Neural progenitor cell (in vitro differentiated cells): ENCODE measurements around the gene RBM8A. TPM values are rescaled to one million over a fixed set of nuclear protein-coding genes. Genes with fewer than 3 reads are reported as not detected.
A peak's percentile ranks its signal among the peaks of the same experiment; 100 is the strongest.

Source experiments
- DNase-seq: peaks from one replicate; pipeline ENCODE4 v3.0.0-alpha.2; 2016; ENCODE audit warnings: low spot score
- H2AFZ ChIP-seq: fragments of 200-600 bp; sonication (generic); replicated peaks from 2 replicates; pipeline ENCODE4 v1.6.1; 2016; ENCODE audit warnings: antibody characterized with exemption
- H3F3A ChIP-seq: fragments of 200-600 bp; sonication (generic); 2 replicates; pipeline ENCODE4 v1.6.1; 2016; ENCODE audit warnings: antibody characterized with exemption, low read depth
- H3K27ac ChIP-seq: fragments of 200-600 bp; sonication (generic); 2 replicates; pipeline ENCODE4 v1.5.1; 2016; ENCODE audit warnings: mild to moderate bottlenecking
- H3K27me3 ChIP-seq: fragments of 200-600 bp; sonication (generic); 2 replicates; pipeline ENCODE4 v1.6.1; 2016; ENCODE audit warnings: mild to moderate bottlenecking, moderate library complexity
- H3K36me3 ChIP-seq: fragments of 200-600 bp; sonication (generic); 2 replicates; pipeline ENCODE4 v1.5.1; 2016
- H3K4me1 ChIP-seq: fragments of 200-600 bp; sonication (generic); 2 replicates; pipeline ENCODE4 v1.6.1; 2016; ENCODE audit warnings: mixed run types
- H3K4me2 ChIP-seq: fragments of 200-600 bp; sonication (generic); 2 replicates; pipeline ENCODE4 v1.6.1; 2016
- H3K4me3 ChIP-seq: fragments of 200-600 bp; sonication (generic); 2 replicates; pipeline ENCODE4 v1.5.1; 2016
- H3K79me2 ChIP-seq: fragments of 200-600 bp; sonication (generic); 2 replicates; pipeline ENCODE4 v1.6.1; 2016; ENCODE audit warnings: low read depth
- H3K9ac ChIP-seq: fragments of 200-600 bp; sonication (generic); 2 replicates; pipeline ENCODE4 v1.6.1; 2016
- H3K9me3 ChIP-seq: fragments of 200-600 bp; sonication (generic); 2 replicates; pipeline ENCODE4 v1.5.1; 2016; ENCODE audit warnings: low read depth
- H4K20me1 ChIP-seq: fragments of 200-600 bp; sonication (generic); 2 replicates; pipeline ENCODE4 v1.6.1; 2016; ENCODE audit warnings: low read depth
- H3K27ac Mint-ChIP-seq: 3 replicates; pipeline ENCODE4 v1.8.0; 2021; ENCODE audit warnings: mixed read lengths
- H3K27me3 Mint-ChIP-seq: 2 replicates; pipeline ENCODE4 v1.8.0; 2022; ENCODE audit warnings: low read depth, mild to moderate bottlenecking, inconsistent platforms, moderate library complexity, mixed read lengths; ENCODE audit not compliant: insufficient read depth
- H3K36me3 Mint-ChIP-seq: 3 replicates; pipeline ENCODE4 v1.8.0; 2021; ENCODE audit warnings: mixed read lengths
- H3K4me1 Mint-ChIP-seq: 3 replicates; pipeline ENCODE4 v1.8.0; 2021; ENCODE audit warnings: mixed read lengths
- H3K4me3 Mint-ChIP-seq: 3 replicates; pipeline ENCODE4 v1.8.0; 2021; ENCODE audit warnings: mild to moderate bottlenecking, moderate library complexity, mixed read lengths
- H3K9me3 Mint-ChIP-seq: 3 replicates; pipeline ENCODE4 v1.8.0; 2020; ENCODE audit warnings: mixed read lengths
- EZH2 ChIP-seq: fragments of 200-600 bp; sonication (generic); IDR thresholded peaks from 2 replicates; pipeline ENCODE4 v1.6.1; 2017; ENCODE audit warnings: antibody characterized with exemption, mild to moderate bottlenecking, moderate library complexity
- EZH2phosphoT487 ChIP-seq: fragments of 200-600 bp; sonication (generic); IDR thresholded peaks from 2 replicates; pipeline ENCODE4 v1.6.1; 2017; ENCODE audit warnings: antibody characterized with exemption
- total RNA-seq: library from RNA; depleted of rRNA; stranded (reverse); fragments of >200 nt; gene quantifications from 2 replicates; pipeline ENCODE4 v1.2.3, GENCODE V29; 2015; ENCODE audit warnings: low replicate concordance
- TF ChIP-seq, protein P1 (sequence below): fragments of 200-600 bp; sonication (generic); IDR thresholded peaks from 2 replicates; pipeline ENCODE4 v1.5.1; 2017; ENCODE audit warnings: antibody characterized with exemption, mild to moderate bottlenecking

The RBM8A gene
- total RNA-seq, 1 donor from 2014 or later = 320 TPM

DNA sequence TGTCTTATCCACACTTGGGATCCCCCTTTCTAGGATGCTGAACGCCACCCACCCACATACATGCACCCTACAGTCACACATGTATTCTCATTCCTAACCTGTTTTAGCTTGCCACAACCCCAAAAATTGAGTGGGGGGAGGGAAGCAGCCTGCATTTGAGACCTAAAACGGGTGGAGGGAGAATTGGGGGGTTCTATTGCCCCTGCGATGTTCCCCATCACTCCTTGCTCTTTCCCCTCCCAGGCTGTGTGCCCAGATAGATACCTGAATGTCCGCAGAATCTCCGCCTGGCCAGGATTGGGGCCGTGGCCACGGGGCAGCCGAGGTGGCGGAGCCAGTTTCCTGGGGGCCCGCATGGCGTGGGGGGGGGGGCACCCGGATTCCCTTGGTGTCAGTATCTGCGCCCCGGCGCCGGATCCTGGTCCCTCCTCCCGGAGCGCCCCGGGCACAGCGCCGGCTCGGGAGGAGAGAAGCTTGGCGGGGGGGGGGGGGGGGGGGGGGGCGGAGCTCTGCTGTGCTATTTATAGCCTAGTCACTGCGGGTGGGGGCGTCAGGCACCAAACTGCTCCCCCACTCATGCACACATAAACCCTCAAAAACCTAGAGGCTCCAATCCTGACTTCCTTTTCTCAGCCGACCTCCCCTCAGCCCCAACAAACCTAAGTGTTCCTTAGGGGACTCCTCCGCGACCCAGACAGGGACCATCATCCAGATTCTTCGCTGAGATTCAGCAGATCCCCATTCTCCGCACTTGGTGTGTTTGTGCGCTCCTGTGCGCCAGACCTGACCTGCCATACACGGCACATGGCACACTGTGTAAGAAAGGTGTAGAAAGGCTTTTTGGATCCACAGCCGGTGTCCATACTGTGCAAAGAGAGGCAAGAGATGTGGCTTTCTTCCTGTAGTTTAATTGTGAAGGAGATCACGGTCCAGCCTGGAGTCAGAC, 35.1 kb upstream of the RBM8A start:
- peak overlapping the region; percentile 96 for H3K4me3 Mint-ChIP-seq
- no peaks in the 10 kb centered on the region for H3K79me2 ChIP-seq
- H3K36me3 ChIP-seq = no peaks in the 10 kb centered on the region
- peak; percentile 30 for DNase-seq
- H3K27me3 ChIP-seq = peaks cover 70% of the 10 kb centered on the region
- peaks cover 60% of the 10 kb centered on the region for H3K4me1 Mint-ChIP-seq
- no peak overlapping the region for H3K9ac ChIP-seq
- peak overlapping the region; percentile 79 for H3K4me3 ChIP-seq
- H3K27me3 Mint-ChIP-seq = peaks cover 22% of the 10 kb centered on the region
- no peak overlapping the region for H3K27ac Mint-ChIP-seq
- H2AFZ ChIP-seq = peak overlapping the region; percentile 79
- no peaks in the 10 kb centered on the region for H3K36me3 Mint-ChIP-seq
- peaks cover 32% of the 10 kb centered on the region for H3K4me1 ChIP-seq
- H3K9me3 ChIP-seq = peaks cover 4% of the 10 kb centered on the region
- H3F3A ChIP-seq = peaks cover 17% of the 10 kb centered on the region
- H3K9me3 Mint-ChIP-seq = peaks cover 6% of the 10 kb centered on the region
- TF ChIP-seq, protein P1, sequence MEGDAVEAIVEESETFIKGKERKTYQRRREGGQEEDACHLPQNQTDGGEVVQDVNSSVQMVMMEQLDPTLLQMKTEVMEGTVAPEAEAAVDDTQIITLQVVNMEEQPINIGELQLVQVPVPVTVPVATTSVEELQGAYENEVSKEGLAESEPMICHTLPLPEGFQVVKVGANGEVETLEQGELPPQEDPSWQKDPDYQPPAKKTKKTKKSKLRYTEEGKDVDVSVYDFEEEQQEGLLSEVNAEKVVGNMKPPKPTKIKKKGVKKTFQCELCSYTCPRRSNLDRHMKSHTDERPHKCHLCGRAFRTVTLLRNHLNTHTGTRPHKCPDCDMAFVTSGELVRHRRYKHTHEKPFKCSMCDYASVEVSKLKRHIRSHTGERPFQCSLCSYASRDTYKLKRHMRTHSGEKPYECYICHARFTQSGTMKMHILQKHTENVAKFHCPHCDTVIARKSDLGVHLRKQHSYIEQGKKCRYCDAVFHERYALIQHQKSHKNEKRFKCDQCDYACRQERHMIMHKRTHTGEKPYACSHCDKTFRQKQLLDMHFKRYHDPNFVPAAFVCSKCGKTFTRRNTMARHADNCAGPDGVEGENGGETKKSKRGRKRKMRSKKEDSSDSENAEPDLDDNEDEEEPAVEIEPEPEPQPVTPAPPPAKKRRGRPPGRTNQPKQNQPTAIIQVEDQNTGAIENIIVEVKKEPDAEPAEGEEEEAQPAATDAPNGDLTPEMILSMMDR = no peak
- peak; percentile 8 for TF ChIP-seq EZH2
- peak; percentile 16 for TF ChIP-seq EZH2phosphoT487
- H3K4me2 ChIP-seq = peak overlapping the region; percentile 87
- H3K27ac ChIP-seq = no peak overlapping the region
- no peaks in the 10 kb centered on the region for H4K20me1 ChIP-seq

DNA sequence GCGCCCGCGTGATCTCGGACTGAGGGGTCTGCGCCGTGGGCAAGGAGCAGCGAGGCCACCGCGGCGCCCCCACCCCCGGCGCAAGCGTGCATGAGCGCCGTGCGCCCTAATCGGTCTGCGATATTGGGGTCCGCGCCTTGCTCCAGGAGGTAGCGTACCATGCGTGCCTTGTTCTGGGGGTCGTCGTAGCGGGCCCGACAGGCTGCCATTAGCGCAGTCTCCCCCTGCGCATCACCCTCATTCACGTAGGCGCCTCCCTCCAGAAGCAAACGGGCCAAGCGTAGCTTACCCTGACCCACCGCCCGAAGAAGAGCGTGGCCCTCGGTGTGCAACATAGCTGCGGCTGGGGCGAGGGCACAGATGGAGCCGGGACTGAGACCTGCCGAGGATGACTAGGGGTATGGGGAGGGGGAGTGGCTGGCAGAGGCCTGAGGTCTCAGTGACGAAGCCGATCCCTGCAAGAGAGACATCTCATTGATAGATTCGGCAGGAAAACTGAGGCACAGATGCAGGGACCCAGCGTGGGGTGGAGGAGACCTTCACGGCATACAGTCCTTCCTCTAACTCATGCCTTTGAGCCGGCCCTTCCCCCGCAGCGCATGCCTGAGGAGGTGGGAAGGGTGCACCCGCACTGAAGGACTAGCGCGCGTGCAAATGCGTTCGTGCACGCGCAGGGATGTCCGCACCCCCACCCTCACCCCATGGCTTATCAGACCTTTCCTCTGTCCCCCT, 34.3 kb upstream of the RBM8A start:
- peaks cover 62% of the 10 kb centered on the region for H3K4me1 Mint-ChIP-seq
- no peak overlapping the region for H3K27ac ChIP-seq

DNA sequence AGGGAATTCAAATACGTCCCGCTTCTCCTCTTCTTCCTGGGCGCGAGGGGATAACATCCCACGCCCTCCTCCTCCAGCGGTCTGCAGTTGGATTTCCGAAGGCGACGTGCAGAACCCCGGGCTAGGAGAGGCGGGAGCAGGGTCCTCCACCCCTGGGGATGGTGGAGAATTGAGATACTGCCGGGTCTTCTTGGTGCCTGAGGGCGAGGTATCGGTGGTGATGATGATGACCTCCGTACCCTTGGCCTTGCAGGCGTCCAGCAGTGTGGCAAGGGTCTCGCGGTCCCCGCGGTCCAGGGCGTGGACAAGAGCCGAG, 33.8 kb upstream of the RBM8A start:
- Mint-ChIP-seq H3K4me1 (peaks cover 63% of the 10 kb centered on the region), H3K9me3 (no peaks in the 10 kb centered on the region), H3K27me3 (peaks cover 22% of the 10 kb centered on the region), H3K27ac (peak overlapping the region; percentile 90), H3K36me3 (no peaks in the 10 kb centered on the region), H3K4me3 (peak overlapping the region; percentile 96)
- Histone ChIP-seq H3K79me2 (no peaks in the 10 kb centered on the region), H3K9ac (no peak overlapping the region), H3K4me1 (peaks cover 36% of the 10 kb centered on the region), H4K20me1 (no peaks in the 10 kb centered on the region), H3F3A (peaks cover 26% of the 10 kb centered on the region), H3K4me2 (peak overlapping the region; percentile 87), H2AFZ (peak overlapping the region; percentile 79), H3K4me3 (peak overlapping the region; percentile 79), H3K9me3 (no peaks in the 10 kb centered on the region), H3K27me3 (peaks cover 84% of the 10 kb centered on the region), H3K36me3 (no peaks in the 10 kb centered on the region), H3K27ac (no peak overlapping the region)
- no peak for TF ChIP-seq EZH2phosphoT487
- TF ChIP-seq, protein P1 = no peak
- TF ChIP-seq EZH2 = no peak
- no peak for DNase-seq

More for the DNA sequence above, 34.3 kb upstream of the RBM8A start:
- Histone ChIP-seq H3K9me3 (no peaks in the 10 kb centered on the region), H3K36me3 (no peaks in the 10 kb centered on the region), H3K4me2 (peak overlapping the region; percentile 87), H3K4me1 (peaks cover 36% of the 10 kb centered on the region), H2AFZ (peak overlapping the region; percentile 79), H4K20me1 (no peaks in the 10 kb centered on the region), H3K4me3 (peak overlapping the region; percentile 79), H3K27me3 (peaks cover 78% of the 10 kb centered on the region), H3F3A (peaks cover 26% of the 10 kb centered on the region), H3K79me2 (no peaks in the 10 kb centered on the region), H3K9ac (no peak overlapping the region)
- Mint-ChIP-seq H3K27ac (no peak overlapping the region), H3K4me3 (peak overlapping the region; percentile 96), H3K36me3 (no peaks in the 10 kb centered on the region), H3K9me3 (no peaks in the 10 kb centered on the region), H3K27me3 (peaks cover 22% of the 10 kb centered on the region)
- DNase-seq = peak; percentile 38
- TF ChIP-seq, protein P1 = no peak
- TF ChIP-seq EZH2phosphoT487 (peak; percentile 73), EZH2 (peak; percentile 85)
